Left ventricle myocardium inferior (tissue), 1 donor: ENCODE results near the gene ATXN1. TPM values are rescaled to one million over a fixed set of nuclear protein-coding genes. Genes with fewer than 3 reads are reported as not detected.

Experiments
- DNase-seq: peaks from one replicate; pipeline ENCODE4 v3.0.0-alpha.2; 2020
- H3K27ac ChIP-seq: fragments of 200-600 bp; replicated peaks from 2 replicates; pipeline ENCODE4 v1.8.0; 2021
- H3K27me3 ChIP-seq: fragments of 200-600 bp; 2 replicates; pipeline ENCODE4 v1.8.0; 2021; ENCODE audit warnings: low read depth
- H3K36me3 ChIP-seq: fragments of 200-600 bp; 2 replicates; pipeline ENCODE4 v1.8.0; 2021
- H3K4me1 ChIP-seq: fragments of 200-600 bp; 2 replicates; pipeline ENCODE4 v1.8.0; 2021
- H3K4me3 ChIP-seq: fragments of 200-600 bp; 2 replicates; pipeline ENCODE4 v1.8.0; 2021; ENCODE audit warnings: mild to moderate bottlenecking, moderate library complexity
- H3K9me3 ChIP-seq: fragments of 200-600 bp; replicated peaks from 2 replicates; pipeline ENCODE4 v1.8.0; 2021
- intact Hi-C: fragments of 100-400 bp; cut with micrococcal nuclease; formaldehyde crosslinking; loops from one replicate; pipeline ENCODE4 v1.11.0; 2022
- total RNA-seq: library from RNA; stranded (reverse); fragmentation: NEBNext Ultra II Directional; extraction: Animal tissue kit (Norgen Biotek cat#: 25700); gene quantifications from one replicate; pipeline ENCODE4 v1.2.1, GENCODE V29; 2021
- TF ChIP-seq, protein P1 (sequence below): fragments of 200-600 bp; IDR thresholded peaks from 2 replicates; pipeline ENCODE4 v1.8.0; 2021; ENCODE audit warnings: antibody characterized with exemption, mild to moderate bottlenecking, borderline replicate concordance
- donor health status: DM: no; HTN: yes; CAD: no; lungs with severe emphysema.

The ATXN1 gene
- total RNA-seq, 1 donor from 2014 or later: 41.5 TPM

DNA sequence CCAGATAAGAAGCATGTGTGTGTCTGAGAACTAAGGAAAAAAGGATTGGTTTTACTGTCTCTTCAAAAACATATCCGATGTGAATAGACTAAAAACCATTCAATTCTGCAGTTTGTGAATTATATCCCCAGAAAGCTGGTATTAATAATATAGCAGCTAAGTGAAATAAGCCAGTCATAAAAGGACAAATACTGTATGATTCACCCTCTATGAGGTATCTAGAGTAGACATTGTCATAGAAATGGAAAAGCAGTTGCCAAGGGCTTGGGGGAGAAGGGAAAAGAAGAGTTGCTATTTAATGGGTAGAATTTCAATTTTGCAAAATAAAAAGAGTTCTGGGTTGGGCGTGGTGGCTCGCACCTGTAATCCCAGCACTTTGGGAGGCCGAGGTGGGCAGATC, 137.5 kb downstream of the ATXN1 start:
- Histone ChIP-seq H3K36me3 (no peaks in the 10 kb centered on the region), H3K27ac (no peak overlapping the region), H3K4me1 (peaks cover 28% of the 10 kb centered on the region), H3K4me3 (no peak overlapping the region), H3K27me3 (no peaks in the 10 kb centered on the region), H3K9me3 (peaks cover 2% of the 10 kb centered on the region)
- TF ChIP-seq, protein P1, sequence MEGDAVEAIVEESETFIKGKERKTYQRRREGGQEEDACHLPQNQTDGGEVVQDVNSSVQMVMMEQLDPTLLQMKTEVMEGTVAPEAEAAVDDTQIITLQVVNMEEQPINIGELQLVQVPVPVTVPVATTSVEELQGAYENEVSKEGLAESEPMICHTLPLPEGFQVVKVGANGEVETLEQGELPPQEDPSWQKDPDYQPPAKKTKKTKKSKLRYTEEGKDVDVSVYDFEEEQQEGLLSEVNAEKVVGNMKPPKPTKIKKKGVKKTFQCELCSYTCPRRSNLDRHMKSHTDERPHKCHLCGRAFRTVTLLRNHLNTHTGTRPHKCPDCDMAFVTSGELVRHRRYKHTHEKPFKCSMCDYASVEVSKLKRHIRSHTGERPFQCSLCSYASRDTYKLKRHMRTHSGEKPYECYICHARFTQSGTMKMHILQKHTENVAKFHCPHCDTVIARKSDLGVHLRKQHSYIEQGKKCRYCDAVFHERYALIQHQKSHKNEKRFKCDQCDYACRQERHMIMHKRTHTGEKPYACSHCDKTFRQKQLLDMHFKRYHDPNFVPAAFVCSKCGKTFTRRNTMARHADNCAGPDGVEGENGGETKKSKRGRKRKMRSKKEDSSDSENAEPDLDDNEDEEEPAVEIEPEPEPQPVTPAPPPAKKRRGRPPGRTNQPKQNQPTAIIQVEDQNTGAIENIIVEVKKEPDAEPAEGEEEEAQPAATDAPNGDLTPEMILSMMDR: no peak
- intact Hi-C loops: no loop called here
- no peak for DNase-seq

- Histone ChIP-seq H3K4me3 (no peak overlapping the region), H3K36me3 (no peaks in the 10 kb centered on the region), H3K27ac (no peak overlapping the region), H3K4me1 (peaks cover 29% of the 10 kb centered on the region), H3K27me3 (no peaks in the 10 kb centered on the region), H3K9me3 (no peaks in the 10 kb centered on the region)
- intact Hi-C loops: no loop called here
- TF ChIP-seq, protein P1: no peak
- DNase-seq: no peak
These were observed 138.1 kb downstream of the ATXN1 start for GRCh38 chr6:16623029-16623653.

GRCh38 chr6:16622193-16622592, 139.1 kb downstream of the ATXN1 start:
- no peaks in the 10 kb centered on the region for H3K27me3 ChIP-seq
- intact Hi-C loops: no loop called here
- no peaks in the 10 kb centered on the region for H3K36me3 ChIP-seq
- H3K9me3 ChIP-seq: no peaks in the 10 kb centered on the region
- no peak for DNase-seq
- TF ChIP-seq, protein P1: no peak
- no peak overlapping the region for H3K27ac ChIP-seq
- peaks cover 27% of the 10 kb centered on the region for H3K4me1 ChIP-seq
- no peak overlapping the region for H3K4me3 ChIP-seq

- no peaks in the 10 kb centered on the region for H3K9me3 ChIP-seq
- H3K4me1 ChIP-seq: peaks cover 15% of the 10 kb centered on the region
- intact Hi-C loops: no loop called here
- no peak for DNase-seq
- TF ChIP-seq, protein P1: no peak
- no peak overlapping the region for H3K27ac ChIP-seq
- H3K4me3 ChIP-seq: no peak overlapping the region
- no peaks in the 10 kb centered on the region for H3K36me3 ChIP-seq
- H3K27me3 ChIP-seq: no peaks in the 10 kb centered on the region
These were observed 140.3 kb downstream of the ATXN1 start for GRCh38 chr6:16621002-16621401.

GRCh38 chr6:16619777-16620176, 141.5 kb downstream of the ATXN1 start:
- Histone ChIP-seq H3K27ac (no peak overlapping the region), H3K27me3 (no peaks in the 10 kb centered on the region), H3K36me3 (no peaks in the 10 kb centered on the region), H3K4me3 (no peak overlapping the region), H3K4me1 (peaks cover 6% of the 10 kb centered on the region), H3K9me3 (no peaks in the 10 kb centered on the region)
- intact Hi-C loops: no loop called here
- no peak for DNase-seq
- TF ChIP-seq, protein P1: no peak
